ENCODE measurements around the gene MAD1L1.

DNA sequence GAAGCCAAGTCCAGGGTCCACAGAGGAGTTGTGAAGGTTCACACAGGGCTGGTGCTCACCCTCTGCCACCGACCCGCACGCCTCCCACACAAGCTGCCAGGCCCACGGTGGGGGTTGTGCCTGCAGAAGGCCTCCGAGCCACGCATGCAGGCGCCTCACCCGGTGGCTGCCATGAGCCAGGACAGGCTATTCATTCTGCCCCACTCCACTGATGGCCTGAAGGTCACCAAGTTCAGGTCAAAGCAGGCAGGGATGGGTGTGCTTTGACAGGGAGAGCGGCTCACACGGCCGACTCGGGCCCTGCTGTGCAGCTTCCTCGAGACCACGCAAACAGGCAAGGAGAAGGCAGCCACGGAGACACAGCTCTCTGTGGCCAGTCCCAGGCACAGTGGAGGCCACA, 143.9 kb downstream of the MAD1L1 start:
- no peak for TF ChIP-seq CTCF (conservative IDR thresholded peaks at IDR 0.05)
- TF ChIP-seq ZFX (IDR thresholded peaks at IDR 0.05): no peak

All from C4-2B (cell line).